GM12872 (cell line): Measurements from ENCODE around the gene PHPT1.

Experiments used
- CTCF ChIP-seq: IDR thresholded peaks from 3 replicates; pipeline ENCODE4 v1.5.1; 2011; ENCODE audit warnings: low read depth, mild to moderate bottlenecking, low read length, moderate library complexity; ENCODE audit not compliant: insufficient read depth

Gene PHPT1

GRCh38 chr9:136849038-136849959 is at the start of gene PHPT1:
PHPT1 (plus strand) TSS chr9:136849409; CDS start chr9:136849431, 22 bp downstream.
- no peak for TF ChIP-seq CTCF

- no peak for TF ChIP-seq CTCF
Measured at GRCh38 chr9:136799854-136800657, 49.2 kb upstream of the PHPT1 start.

GRCh38 chr9:136802321-136802720 is 46.9 kb upstream of the PHPT1 start:
- no peak for TF ChIP-seq CTCF

- no peak for TF ChIP-seq CTCF
Measured at GRCh38 chr9:136803551-136804508, 45.4 kb upstream of the PHPT1 start.

- no peak for TF ChIP-seq CTCF
Measured at GRCh38 chr9:136804509-136805206, 44.6 kb upstream of the PHPT1 start.

GRCh38 chr9:136805207-136805740 is 43.9 kb upstream of the PHPT1 start:
- TF ChIP-seq CTCF: no peak
